GM23338 (cell line): ENCODE measurements around the gene TGFBRAP1.

Source experiments
- EZH2 ChIP-seq: fragments of 200-600 bp; sonication (generic); IDR thresholded peaks from one replicate; pipeline ENCODE4 v1.8.0; 2017; ENCODE audit warnings: antibody characterized with exemption, mild to moderate bottlenecking, low read depth; ENCODE audit not compliant: unreplicated experiment
- EZH2phosphoT487 ChIP-seq: fragments of 200-600 bp; sonication (generic); IDR thresholded peaks from one replicate; pipeline ENCODE4 v1.8.1; 2018; ENCODE audit warnings: antibody characterized with exemption; ENCODE audit not compliant: unreplicated experiment
- POLR2AphosphoS5 ChIP-seq: IDR thresholded peaks from 2 replicates; pipeline ENCODE4 v1.6.1; 2016; ENCODE audit warnings: antibody characterized with exemption, low read depth
- TF ChIP-seq, protein P1 (sequence below), 2 experiments: fragments of 200-600 bp in 1 of 2; sonication (generic) in 1 of 2; conservative IDR thresholded peaks; 2 replicates each; pipeline versions ENCODE4 v1.5.1 to v1.6.1; 2016 to 2017; ENCODE audit warnings: antibody characterized with exemption in 2 of 2, low read depth in 2 of 2, mild to moderate bottlenecking in 2 of 2, moderate library complexity in 1 of 2
- TF ChIP-seq, protein P2 (sequence below): IDR thresholded peaks from one replicate; pipeline ENCODE4 v1.6.1; 2018; ENCODE audit warnings: antibody characterized with exemption; ENCODE audit not compliant: unreplicated experiment
- TF ChIP-seq, protein P3 (sequence below): IDR thresholded peaks from 2 replicates; pipeline ENCODE4 v1.6.1; 2016; ENCODE audit warnings: antibody characterized with exemption

DNA sequence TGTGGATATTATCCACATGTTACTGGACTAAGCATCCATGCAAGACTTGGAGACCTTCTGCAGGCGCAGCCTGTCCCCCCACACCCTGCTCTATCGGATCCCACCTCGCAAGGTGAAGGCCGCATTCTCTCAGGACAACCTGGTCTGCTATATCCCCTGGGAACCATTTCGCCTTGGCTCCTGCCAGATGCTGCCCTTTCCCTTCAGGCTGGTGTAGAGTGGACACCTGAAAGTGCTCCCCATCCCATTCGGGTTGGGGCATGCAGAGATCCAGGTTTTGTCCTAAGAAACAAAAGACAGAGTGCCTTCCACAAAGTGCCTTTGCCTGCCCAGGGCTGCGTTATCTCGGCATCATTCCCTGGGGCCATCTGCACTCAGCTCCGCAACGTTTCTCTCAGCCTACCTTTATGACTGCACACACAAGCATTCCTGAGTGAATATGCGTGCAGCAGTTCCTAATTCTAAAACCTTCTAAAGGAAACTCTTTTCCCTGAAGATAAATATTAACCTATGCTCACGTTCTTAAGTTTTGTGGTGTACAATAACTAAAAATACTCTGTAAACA lies 48.8 kb upstream of the TGFBRAP1 start:
- TF ChIP-seq, protein P1, sequence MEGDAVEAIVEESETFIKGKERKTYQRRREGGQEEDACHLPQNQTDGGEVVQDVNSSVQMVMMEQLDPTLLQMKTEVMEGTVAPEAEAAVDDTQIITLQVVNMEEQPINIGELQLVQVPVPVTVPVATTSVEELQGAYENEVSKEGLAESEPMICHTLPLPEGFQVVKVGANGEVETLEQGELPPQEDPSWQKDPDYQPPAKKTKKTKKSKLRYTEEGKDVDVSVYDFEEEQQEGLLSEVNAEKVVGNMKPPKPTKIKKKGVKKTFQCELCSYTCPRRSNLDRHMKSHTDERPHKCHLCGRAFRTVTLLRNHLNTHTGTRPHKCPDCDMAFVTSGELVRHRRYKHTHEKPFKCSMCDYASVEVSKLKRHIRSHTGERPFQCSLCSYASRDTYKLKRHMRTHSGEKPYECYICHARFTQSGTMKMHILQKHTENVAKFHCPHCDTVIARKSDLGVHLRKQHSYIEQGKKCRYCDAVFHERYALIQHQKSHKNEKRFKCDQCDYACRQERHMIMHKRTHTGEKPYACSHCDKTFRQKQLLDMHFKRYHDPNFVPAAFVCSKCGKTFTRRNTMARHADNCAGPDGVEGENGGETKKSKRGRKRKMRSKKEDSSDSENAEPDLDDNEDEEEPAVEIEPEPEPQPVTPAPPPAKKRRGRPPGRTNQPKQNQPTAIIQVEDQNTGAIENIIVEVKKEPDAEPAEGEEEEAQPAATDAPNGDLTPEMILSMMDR (conservative IDR thresholded peaks at IDR 0.05; ENCODE audit: low read depth in 2 of 2) = no peak
- TF ChIP-seq POLR2AphosphoS5 (no peak), EZH2 (no peak), EZH2phosphoT487 (no peak)
- TF ChIP-seq, protein P2, sequence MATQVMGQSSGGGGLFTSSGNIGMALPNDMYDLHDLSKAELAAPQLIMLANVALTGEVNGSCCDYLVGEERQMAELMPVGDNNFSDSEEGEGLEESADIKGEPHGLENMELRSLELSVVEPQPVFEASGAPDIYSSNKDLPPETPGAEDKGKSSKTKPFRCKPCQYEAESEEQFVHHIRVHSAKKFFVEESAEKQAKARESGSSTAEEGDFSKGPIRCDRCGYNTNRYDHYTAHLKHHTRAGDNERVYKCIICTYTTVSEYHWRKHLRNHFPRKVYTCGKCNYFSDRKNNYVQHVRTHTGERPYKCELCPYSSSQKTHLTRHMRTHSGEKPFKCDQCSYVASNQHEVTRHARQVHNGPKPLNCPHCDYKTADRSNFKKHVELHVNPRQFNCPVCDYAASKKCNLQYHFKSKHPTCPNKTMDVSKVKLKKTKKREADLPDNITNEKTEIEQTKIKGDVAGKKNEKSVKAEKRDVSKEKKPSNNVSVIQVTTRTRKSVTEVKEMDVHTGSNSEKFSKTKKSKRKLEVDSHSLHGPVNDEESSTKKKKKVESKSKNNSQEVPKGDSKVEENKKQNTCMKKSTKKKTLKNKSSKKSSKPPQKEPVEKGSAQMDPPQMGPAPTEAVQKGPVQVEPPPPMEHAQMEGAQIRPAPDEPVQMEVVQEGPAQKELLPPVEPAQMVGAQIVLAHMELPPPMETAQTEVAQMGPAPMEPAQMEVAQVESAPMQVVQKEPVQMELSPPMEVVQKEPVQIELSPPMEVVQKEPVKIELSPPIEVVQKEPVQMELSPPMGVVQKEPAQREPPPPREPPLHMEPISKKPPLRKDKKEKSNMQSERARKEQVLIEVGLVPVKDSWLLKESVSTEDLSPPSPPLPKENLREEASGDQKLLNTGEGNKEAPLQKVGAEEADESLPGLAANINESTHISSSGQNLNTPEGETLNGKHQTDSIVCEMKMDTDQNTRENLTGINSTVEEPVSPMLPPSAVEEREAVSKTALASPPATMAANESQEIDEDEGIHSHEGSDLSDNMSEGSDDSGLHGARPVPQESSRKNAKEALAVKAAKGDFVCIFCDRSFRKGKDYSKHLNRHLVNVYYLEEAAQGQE = no peak
- TF ChIP-seq, protein P3, sequence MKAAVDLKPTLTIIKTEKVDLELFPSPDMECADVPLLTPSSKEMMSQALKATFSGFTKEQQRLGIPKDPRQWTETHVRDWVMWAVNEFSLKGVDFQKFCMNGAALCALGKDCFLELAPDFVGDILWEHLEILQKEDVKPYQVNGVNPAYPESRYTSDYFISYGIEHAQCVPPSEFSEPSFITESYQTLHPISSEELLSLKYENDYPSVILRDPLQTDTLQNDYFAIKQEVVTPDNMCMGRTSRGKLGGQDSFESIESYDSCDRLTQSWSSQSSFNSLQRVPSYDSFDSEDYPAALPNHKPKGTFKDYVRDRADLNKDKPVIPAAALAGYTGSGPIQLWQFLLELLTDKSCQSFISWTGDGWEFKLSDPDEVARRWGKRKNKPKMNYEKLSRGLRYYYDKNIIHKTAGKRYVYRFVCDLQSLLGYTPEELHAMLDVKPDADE = no peak
